Fibroblast of lung (primary cell): ENCODE measurements around the gene CFHR2.

ENCODE experiments used
- CTCF ChIP-seq, 2 donors: IDR thresholded peaks in 1 of 2; conservative IDR thresholded peaks in 1 of 2; 1 replicate in 1 of 2; 2 replicates in 1 of 2; pipeline ENCODE4 v1.5.1; 2011 to 2012; ENCODE audit warnings: low read length in 2 of 2, control low read depth in 1 of 2, inconsistent platforms in 1 of 2, low read depth in 1 of 2, mild to moderate bottlenecking in 1 of 2
- EZH2 ChIP-seq: IDR thresholded peaks from 2 replicates; pipeline ENCODE4 v1.5.1; 2012; ENCODE audit warnings: low read length, control low read depth, mild to moderate bottlenecking; ENCODE audit errors: missing control alignments

- TF ChIP-seq EZH2 (no peak), CTCF (conservative IDR thresholded peaks at IDR 0.05 in 1 of 2, IDR thresholded peaks at IDR 0.05 in 1 of 2; ENCODE audit: low read depth in 1 of 2, low read length in 2 of 2) (no peak)
Observed at GRCh38 chr1:196951711-196952394, 8.3 kb downstream of the CFHR2 start.
